ENCODE data around the gene ALKBH5.

DNA sequence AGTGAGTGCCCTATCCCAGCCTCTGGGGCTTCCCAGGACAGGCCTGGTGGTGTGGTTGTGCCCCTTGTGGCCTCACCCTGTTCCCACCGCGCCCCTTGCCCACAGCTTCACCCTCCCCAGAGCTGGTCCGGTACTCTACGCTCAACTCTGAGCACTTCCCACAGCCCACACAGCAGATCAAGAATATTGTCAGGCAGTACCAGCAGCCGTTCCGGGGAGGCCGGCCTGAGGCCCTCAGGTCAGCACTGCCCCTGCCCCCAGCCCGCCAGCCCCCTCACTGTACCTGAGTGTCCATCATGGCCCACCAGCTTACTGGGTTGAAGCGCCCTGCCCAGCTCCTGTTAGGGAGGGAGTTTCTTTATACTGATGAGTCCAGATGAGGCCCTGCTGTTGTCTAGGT lies 32.3 kb upstream of the ALKBH5 start:
- TF ChIP-seq, protein P1, sequence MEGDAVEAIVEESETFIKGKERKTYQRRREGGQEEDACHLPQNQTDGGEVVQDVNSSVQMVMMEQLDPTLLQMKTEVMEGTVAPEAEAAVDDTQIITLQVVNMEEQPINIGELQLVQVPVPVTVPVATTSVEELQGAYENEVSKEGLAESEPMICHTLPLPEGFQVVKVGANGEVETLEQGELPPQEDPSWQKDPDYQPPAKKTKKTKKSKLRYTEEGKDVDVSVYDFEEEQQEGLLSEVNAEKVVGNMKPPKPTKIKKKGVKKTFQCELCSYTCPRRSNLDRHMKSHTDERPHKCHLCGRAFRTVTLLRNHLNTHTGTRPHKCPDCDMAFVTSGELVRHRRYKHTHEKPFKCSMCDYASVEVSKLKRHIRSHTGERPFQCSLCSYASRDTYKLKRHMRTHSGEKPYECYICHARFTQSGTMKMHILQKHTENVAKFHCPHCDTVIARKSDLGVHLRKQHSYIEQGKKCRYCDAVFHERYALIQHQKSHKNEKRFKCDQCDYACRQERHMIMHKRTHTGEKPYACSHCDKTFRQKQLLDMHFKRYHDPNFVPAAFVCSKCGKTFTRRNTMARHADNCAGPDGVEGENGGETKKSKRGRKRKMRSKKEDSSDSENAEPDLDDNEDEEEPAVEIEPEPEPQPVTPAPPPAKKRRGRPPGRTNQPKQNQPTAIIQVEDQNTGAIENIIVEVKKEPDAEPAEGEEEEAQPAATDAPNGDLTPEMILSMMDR (IDR thresholded peaks at IDR 0.05; ENCODE audit: low read length) = no peak
- no peak for TF ChIP-seq EZH2 (IDR thresholded peaks at IDR 0.05; ENCODE audit: borderline replicate concordance, low read length)

All from OCI-LY1 (cell line).